Stomach (tissue), 4 donors: ENCODE results near the gene TPBGL.

Source experiments
- EP300 ChIP-seq: sonication (generic); formaldehyde crosslinking; IDR thresholded peaks from one replicate; pipeline ENCODE4 v1.6.1; 2017; ENCODE audit warnings: antibody characterized with exemption
- POLR2A ChIP-seq, 4 donors: fragments of 450-650 bp; IDR thresholded peaks; one replicate each; pipeline ENCODE4 v1.6.1; 2016; ENCODE audit warnings: antibody characterized with exemption in 4 of 4, control low read depth in 2 of 4, mild to moderate bottlenecking in 1 of 4, moderate library complexity in 1 of 4
- TF ChIP-seq, protein P1 (sequence below), 7 experiments: fragments of 450-650 bp in 4 of 7; fragments of 200-600 bp in 3 of 7; sonication (generic) in 3 of 7; IDR thresholded peaks; one replicate each; pipeline ENCODE4 v1.5.1; 2016 to 2019; ENCODE audit warnings: antibody characterized with exemption in 7 of 7, control low read depth in 2 of 7, mild to moderate bottlenecking in 1 of 7

DNA sequence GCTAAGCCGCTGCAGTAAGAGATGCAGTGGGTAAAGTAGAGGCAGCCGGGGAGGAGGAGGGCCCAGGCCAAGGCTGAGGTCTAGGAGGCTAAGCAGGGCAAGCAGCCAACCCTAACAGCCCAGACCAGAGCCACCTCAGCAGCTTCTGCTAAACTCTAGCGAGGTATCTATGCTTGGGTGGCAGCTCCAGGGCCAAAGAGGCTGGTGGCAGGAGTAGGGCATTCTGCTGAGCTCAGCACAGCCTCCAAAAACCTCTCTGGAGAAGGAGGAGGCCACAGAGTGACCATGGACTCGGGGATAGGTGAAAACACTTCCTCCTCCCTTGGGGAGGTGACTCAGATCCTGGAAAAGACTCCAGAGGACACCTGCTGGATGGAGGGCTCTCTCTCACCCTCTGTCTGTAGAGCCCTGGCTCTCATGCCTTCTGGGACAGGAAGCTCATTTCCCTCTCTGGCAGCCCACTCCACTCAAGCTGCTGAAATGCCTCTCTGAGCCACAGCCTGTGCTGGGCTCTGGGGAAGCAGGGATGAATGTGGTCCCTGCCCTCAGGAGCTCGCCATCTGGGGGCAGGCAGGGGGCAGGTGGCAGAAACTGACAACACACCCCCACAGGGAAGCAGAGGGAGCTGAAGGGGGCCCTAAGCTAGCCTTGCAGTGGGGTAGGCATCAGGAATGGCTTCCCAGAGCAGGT lies 16.5 kb upstream of the TPBGL start:
- TF ChIP-seq, protein P1, sequence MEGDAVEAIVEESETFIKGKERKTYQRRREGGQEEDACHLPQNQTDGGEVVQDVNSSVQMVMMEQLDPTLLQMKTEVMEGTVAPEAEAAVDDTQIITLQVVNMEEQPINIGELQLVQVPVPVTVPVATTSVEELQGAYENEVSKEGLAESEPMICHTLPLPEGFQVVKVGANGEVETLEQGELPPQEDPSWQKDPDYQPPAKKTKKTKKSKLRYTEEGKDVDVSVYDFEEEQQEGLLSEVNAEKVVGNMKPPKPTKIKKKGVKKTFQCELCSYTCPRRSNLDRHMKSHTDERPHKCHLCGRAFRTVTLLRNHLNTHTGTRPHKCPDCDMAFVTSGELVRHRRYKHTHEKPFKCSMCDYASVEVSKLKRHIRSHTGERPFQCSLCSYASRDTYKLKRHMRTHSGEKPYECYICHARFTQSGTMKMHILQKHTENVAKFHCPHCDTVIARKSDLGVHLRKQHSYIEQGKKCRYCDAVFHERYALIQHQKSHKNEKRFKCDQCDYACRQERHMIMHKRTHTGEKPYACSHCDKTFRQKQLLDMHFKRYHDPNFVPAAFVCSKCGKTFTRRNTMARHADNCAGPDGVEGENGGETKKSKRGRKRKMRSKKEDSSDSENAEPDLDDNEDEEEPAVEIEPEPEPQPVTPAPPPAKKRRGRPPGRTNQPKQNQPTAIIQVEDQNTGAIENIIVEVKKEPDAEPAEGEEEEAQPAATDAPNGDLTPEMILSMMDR (IDR thresholded peaks at IDR 0.05): no peak
- TF ChIP-seq EP300 (no peak), POLR2A (IDR thresholded peaks at IDR 0.05) (no peak)
